Astrocyte (in vitro differentiated cells and primary cell): Measurements from ENCODE around the gene TLR1.

ENCODE experiments used
- EZH2 ChIP-seq: IDR thresholded peaks from 2 replicates; pipeline ENCODE4 v1.6.1; 2012; ENCODE audit warnings: mild to moderate bottlenecking, low read length, inconsistent platforms; ENCODE audit not compliant: insufficient read depth
- TF ChIP-seq, protein P1 (sequence below): IDR thresholded peaks from 2 replicates; pipeline ENCODE4 v1.5.1; 2011; ENCODE audit warnings: low read depth, mild to moderate bottlenecking, inconsistent platforms, low read length, moderate library complexity; ENCODE audit not compliant: insufficient read depth

DNA sequence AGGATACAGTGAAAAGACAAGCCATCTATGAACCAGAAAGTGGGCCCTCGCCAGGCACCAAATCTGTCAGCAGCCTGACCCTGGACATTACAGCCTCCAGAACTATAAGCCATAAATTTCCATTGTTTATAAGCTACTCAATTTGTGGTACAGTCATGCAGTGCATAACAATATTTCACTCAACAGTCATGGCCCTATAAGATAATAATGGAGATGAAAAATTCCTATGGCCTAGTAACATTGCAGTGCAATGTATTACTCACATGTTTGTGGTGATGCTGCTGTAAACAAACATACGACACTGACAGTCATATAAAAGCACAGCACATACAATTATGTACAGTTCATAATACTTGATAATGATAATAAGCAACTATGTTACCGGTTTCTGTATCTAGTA lies 17.1 kb upstream of the TLR1 start:
- TF ChIP-seq EZH2: no peak
- TF ChIP-seq, protein P1, sequence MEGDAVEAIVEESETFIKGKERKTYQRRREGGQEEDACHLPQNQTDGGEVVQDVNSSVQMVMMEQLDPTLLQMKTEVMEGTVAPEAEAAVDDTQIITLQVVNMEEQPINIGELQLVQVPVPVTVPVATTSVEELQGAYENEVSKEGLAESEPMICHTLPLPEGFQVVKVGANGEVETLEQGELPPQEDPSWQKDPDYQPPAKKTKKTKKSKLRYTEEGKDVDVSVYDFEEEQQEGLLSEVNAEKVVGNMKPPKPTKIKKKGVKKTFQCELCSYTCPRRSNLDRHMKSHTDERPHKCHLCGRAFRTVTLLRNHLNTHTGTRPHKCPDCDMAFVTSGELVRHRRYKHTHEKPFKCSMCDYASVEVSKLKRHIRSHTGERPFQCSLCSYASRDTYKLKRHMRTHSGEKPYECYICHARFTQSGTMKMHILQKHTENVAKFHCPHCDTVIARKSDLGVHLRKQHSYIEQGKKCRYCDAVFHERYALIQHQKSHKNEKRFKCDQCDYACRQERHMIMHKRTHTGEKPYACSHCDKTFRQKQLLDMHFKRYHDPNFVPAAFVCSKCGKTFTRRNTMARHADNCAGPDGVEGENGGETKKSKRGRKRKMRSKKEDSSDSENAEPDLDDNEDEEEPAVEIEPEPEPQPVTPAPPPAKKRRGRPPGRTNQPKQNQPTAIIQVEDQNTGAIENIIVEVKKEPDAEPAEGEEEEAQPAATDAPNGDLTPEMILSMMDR: no peak
